Neural progenitor cell (in vitro differentiated cells): ENCODE results near the gene NDUFV1.
"Not testable (repeated sequence)": the region's sequence is repeated elsewhere in the genome, so short reads cannot be mapped to it uniquely, and the experiment has no call there.

Source experiments
- EZH2 ChIP-seq: fragments of 200-600 bp; sonication (generic); IDR thresholded peaks from 2 replicates; pipeline ENCODE4 v1.6.1; 2017; ENCODE audit warnings: antibody characterized with exemption, mild to moderate bottlenecking, moderate library complexity
- TF ChIP-seq, protein P1 (sequence below): fragments of 200-600 bp; sonication (generic); IDR thresholded peaks from 2 replicates; pipeline ENCODE4 v1.5.1; 2017; ENCODE audit warnings: antibody characterized with exemption, mild to moderate bottlenecking

DNA sequence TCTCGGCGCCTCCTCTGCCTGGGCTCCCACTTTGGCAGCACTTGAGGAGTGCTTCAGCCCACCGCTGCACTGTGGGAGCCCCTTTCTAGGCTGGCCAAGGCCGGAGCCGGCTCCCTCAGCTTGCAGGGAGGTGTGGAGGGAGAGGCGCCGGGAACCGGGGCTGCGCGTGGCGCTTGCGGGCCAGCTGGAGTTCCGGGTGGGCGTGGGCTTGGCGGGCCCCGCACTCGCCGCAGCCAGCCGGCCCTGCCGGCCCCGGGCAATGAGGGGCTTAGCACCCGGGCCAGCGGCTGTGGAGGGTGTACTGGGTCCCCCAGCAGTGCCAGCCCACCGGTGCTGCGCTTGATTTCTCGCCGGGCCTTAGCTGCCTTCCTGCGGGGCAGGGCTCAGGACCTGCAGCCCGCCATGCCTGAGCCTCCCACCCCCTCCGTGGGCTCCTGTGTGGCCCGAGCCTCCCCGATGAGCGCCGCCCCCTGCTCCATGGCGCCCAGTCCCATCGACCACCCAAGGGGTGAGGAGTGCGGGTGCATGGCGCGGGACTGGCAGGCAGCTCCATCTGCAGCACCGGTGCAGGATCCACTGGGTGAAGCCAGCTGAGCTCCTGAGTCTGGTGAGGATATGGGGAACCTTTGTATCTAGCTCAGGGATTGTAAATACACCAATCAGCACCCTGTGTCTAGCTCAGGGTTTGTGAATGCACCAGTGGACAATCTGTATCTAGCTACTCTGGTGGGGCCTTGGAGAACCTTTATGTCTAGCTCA is 12.3 kb downstream of the NDUFV1 start:
- TF ChIP-seq, protein P1, sequence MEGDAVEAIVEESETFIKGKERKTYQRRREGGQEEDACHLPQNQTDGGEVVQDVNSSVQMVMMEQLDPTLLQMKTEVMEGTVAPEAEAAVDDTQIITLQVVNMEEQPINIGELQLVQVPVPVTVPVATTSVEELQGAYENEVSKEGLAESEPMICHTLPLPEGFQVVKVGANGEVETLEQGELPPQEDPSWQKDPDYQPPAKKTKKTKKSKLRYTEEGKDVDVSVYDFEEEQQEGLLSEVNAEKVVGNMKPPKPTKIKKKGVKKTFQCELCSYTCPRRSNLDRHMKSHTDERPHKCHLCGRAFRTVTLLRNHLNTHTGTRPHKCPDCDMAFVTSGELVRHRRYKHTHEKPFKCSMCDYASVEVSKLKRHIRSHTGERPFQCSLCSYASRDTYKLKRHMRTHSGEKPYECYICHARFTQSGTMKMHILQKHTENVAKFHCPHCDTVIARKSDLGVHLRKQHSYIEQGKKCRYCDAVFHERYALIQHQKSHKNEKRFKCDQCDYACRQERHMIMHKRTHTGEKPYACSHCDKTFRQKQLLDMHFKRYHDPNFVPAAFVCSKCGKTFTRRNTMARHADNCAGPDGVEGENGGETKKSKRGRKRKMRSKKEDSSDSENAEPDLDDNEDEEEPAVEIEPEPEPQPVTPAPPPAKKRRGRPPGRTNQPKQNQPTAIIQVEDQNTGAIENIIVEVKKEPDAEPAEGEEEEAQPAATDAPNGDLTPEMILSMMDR, result not testable (repeated sequence)
- not testable (repeated sequence) for TF ChIP-seq EZH2
